Stimulated activated CD8-positive, alpha-beta memory T cell treated with anti-CD3 and anti-CD28 coated beads, Interleukin-7, amount 100 ng/mL, for 1 hour (primary cell): ENCODE results near the gene TGFBR2.

Experiments
- DNase-seq, 2 donors: peaks; one replicate each; pipeline ENCODE4 v3.0.0-alpha.2; 2020; ENCODE audit warnings: low read depth in 2 of 2

The TGFBR2 gene

GRCh38 chr3:30606301-30607031 is at the start of gene TGFBR2:
TGFBR2 (plus strand) TSS chr3:30606601; CDS start chr3:30606884, 283 bp downstream.
- peak; percentile 67 to 73 for DNase-seq

GRCh38 chr3:30557746-30558303 is 48.6 kb upstream of the TGFBR2 start:
- DNase-seq: no peak

GRCh38 chr3:30563956-30564355 is 42.4 kb upstream of the TGFBR2 start:
- no peak for DNase-seq

- DNase-seq: no peak
These were observed 39.2 kb upstream of the TGFBR2 start for GRCh38 chr3:30567139-30567753.

- DNase-seq: no peak
These were observed 29.5 kb upstream of the TGFBR2 start for GRCh38 chr3:30576946-30577345.

- DNase-seq: no peak
These were observed 28.6 kb upstream of the TGFBR2 start for GRCh38 chr3:30577788-30578187.

GRCh38 chr3:30578479-30578878 is 27.9 kb upstream of the TGFBR2 start:
- DNase-seq: no peak

GRCh38 chr3:30578986-30579579 is 27.3 kb upstream of the TGFBR2 start:
- DNase-seq: no peak

- DNase-seq: no peak
These were observed 25.3 kb upstream of the TGFBR2 start for GRCh38 chr3:30581067-30581585.

- DNase-seq: no peak
These were observed 24.4 kb upstream of the TGFBR2 start for GRCh38 chr3:30581982-30582381.

GRCh38 chr3:30583973-30584372 is 22.4 kb upstream of the TGFBR2 start:
- DNase-seq: no peak

GRCh38 chr3:30585654-30586053 is 20.7 kb upstream of the TGFBR2 start:
- DNase-seq: no peak

GRCh38 chr3:30586096-30586805 is 20.1 kb upstream of the TGFBR2 start:
- no peak for DNase-seq

- no peak for DNase-seq
These were observed 19.5 kb upstream of the TGFBR2 start for GRCh38 chr3:30586806-30587486.

GRCh38 chr3:30587904-30588303 is 18.5 kb upstream of the TGFBR2 start:
- DNase-seq: no peak

- DNase-seq: no peak
These were observed 10.2 kb upstream of the TGFBR2 start for GRCh38 chr3:30596152-30596551.

GRCh38 chr3:30597131-30597768 is 9.2 kb upstream of the TGFBR2 start:
- DNase-seq: no peak

- DNase-seq: no peak
These were observed 8.6 kb upstream of the TGFBR2 start for GRCh38 chr3:30597769-30598134.

- no peak for DNase-seq
These were observed 7.5 kb upstream of the TGFBR2 start for GRCh38 chr3:30598668-30599545.

- no peak for DNase-seq
These were observed 5.8 kb upstream of the TGFBR2 start for GRCh38 chr3:30600572-30600971.
